Measurements from ENCODE around the gene L1TD1. TPM values are rescaled to one million over a fixed set of nuclear protein-coding genes. Genes with fewer than 3 reads are reported as not detected.

Gene L1TD1
- total and polyA plus RNA-seq, 9 of the 15 experiments (the other 6 are each of a cell fraction or from before 2014, with no cell fraction given): 0.09 TPM; not detected in 8

DNA sequence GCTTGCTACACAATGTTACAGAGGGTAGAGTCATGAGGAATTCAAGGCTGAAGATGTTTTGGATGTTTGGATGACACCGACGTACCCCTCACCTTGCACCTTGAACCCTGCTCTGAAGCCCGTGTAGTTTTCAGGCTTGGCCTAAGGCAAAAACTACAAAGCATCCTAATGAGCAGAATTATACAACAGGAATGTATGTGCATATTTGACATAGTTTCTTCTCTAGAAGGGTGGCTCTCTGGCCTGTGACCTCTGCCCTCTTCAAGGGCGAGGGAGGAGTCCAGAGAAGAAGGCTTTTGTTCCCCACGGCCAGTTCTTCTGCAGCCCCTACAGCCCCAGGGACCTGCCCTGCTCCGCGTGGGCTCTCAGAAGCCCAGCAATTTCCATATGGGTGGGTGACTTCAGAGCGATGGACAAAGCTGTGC, 43.3 kb downstream of the L1TD1 start (continued):
- TF ChIP-seq, protein P1, sequence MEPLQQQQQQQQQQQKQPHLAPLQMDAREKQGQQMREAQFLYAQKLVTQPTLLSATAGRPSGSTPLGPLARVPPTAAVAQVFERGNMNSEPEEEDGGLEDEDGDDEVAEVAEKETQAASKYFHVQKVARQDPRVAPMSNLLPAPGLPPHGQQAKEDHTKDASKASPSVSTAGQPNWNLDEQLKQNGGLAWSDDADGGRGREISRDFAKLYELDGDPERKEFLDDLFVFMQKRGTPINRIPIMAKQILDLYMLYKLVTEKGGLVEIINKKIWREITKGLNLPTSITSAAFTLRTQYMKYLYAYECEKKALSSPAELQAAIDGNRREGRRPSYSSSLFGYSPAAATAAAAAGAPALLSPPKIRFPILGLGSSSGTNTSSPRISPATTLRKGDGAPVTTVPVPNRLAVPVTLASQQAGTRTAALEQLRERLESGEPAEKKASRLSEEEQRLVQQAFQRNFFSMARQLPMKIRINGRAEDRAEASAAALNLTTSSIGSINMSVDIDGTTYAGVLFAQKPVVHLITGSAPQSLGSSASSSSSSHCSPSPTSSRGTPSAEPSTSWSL (CRISPR knock-in tag; IDR thresholded peaks at IDR 0.05; ENCODE audit: borderline replicate concordance): no peak
- TF ChIP-seq, protein P2, sequence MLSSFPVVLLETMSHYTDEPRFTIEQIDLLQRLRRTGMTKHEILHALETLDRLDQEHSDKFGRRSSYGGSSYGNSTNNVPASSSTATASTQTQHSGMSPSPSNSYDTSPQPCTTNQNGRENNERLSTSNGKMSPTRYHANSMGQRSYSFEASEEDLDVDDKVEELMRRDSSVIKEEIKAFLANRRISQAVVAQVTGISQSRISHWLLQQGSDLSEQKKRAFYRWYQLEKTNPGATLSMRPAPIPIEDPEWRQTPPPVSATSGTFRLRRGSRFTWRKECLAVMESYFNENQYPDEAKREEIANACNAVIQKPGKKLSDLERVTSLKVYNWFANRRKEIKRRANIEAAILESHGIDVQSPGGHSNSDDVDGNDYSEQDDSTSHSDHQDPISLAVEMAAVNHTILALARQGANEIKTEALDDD (IDR thresholded peaks at IDR 0.05): no peak
- TF ChIP-seq, protein P3, sequence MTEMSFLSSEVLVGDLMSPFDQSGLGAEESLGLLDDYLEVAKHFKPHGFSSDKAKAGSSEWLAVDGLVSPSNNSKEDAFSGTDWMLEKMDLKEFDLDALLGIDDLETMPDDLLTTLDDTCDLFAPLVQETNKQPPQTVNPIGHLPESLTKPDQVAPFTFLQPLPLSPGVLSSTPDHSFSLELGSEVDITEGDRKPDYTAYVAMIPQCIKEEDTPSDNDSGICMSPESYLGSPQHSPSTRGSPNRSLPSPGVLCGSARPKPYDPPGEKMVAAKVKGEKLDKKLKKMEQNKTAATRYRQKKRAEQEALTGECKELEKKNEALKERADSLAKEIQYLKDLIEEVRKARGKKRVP (CRISPR knock-in tag; IDR thresholded peaks at IDR 0.05): no peak

DNA sequence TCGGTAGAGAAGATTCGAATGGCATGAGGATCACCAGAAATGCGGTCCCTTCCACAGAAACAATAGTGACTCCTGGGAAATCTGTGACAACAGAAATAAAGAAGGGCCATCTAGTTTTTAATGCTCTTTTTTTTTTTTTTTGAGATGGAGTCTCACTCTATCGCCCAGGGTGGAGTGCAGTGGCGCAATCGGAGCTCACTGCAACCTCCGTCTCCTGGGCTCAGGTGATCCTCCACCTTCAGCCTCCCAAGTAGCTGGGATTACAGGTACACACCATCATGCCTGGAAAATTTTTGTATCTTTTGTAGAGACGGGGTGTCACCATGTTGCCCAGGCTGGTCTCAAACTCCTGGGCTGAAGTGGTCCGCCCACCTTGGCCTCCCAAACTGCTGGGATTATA, 43.9 kb downstream of the L1TD1 start:
- H2AFZ ChIP-seq (ENCODE audit: low read depth, low read length): no peak overlapping the region
- H3K4me3 ChIP-seq: no peak overlapping the region
- DNase-seq (ENCODE audit: extremely low read depth in 1 of 4, low spot score in 3 of 4) (no peak), FAIRE-seq (no peak), ATAC-seq (no peak)
- no peaks in the 10 kb centered on the region for H3K36me3 ChIP-seq (ENCODE audit: control insufficient read depth, insufficient read depth, low read length)
- intact Hi-C loops (cut with micrococcal nuclease) (no loop called here), in situ Hi-C loops (cut with MboI) (no loop called here)
- H3K4me2 ChIP-seq (ENCODE audit: insufficient read depth, low read length): no peak overlapping the region
- no TSS peak for BruUV-seq (replicated peaks)
- no peak overlapping the region for H3K9ac ChIP-seq (ENCODE audit: insufficient read depth in 1 of 2, low read depth in 2 of 2, low read length in 2 of 2)
- peaks cover 0 to 20% of the 10 kb centered on the region in 2 experiments; a peak in 1 of 5 replicates for H3K27me3 ChIP-seq (ENCODE audit: control insufficient read depth in 2 of 2, insufficient read depth in 2 of 2, low read length in 2 of 2)
- no peaks in the 10 kb centered on the region for H3K79me2 ChIP-seq (ENCODE audit: control insufficient read depth, insufficient read depth, low read length)
- no peak overlapping the region for H3K27ac ChIP-seq (ENCODE audit: extremely low read depth, low read depth, low read length)
- CTCF ChIA-PET (ENCODE audit: low intra/inter-chr PET ratio): no interaction called here
- H4K20me1 ChIP-seq (replicated peaks; ENCODE audit: control insufficient read depth, insufficient read depth, low read length): 0 out of 2 replicates have a peak, but pooled peaks cover 4% of the 10 kb centered on the region
- no peaks in the 10 kb centered on the region for H3K9me1 ChIP-seq (ENCODE audit: control insufficient read depth, insufficient read depth, low read length)
- POLR2A ChIA-PET: no interaction called here
- H3K9me3 ChIP-seq (replicated peaks; ENCODE audit: control insufficient read depth, insufficient read depth, low read depth, low read length): no peaks in the 10 kb centered on the region
- WGBS (ENCODE audit: insufficient coverage, low coverage, missing lambda C conversion rate): 0% methylated on average over 8 of the region's 9 CpGs
- no peaks in the 10 kb centered on the region for H3K4me1 ChIP-seq (replicated peaks in 1 of 2; ENCODE audit: control insufficient read depth in 2 of 2, insufficient read depth in 2 of 2, low read length in 2 of 2)
- TF ChIP-seq MXI1 (IDR thresholded peaks at IDR 0.05; ENCODE audit: low read depth, low read length) (no peak), HNRNPH1 (optimal IDR thresholded peaks at IDR 0.05; ENCODE audit: low read depth, low read length) (no peak), RHOXF2B (CRISPR knock-in tag; conservative IDR thresholded peaks at IDR 0.05) (no peak), HIVEP1 (CRISPR knock-in tag; IDR thresholded peaks at IDR 0.05) (no peak), GATAD2A (IDR thresholded peaks at IDR 0.05) (no peak), DPF2 (IDR thresholded peaks at IDR 0.05) (no peak), PRMT5 (CRISPR knock-in tag; IDR thresholded peaks at IDR 0.05) (no peak)
- TF ChIP-seq, protein P4, sequence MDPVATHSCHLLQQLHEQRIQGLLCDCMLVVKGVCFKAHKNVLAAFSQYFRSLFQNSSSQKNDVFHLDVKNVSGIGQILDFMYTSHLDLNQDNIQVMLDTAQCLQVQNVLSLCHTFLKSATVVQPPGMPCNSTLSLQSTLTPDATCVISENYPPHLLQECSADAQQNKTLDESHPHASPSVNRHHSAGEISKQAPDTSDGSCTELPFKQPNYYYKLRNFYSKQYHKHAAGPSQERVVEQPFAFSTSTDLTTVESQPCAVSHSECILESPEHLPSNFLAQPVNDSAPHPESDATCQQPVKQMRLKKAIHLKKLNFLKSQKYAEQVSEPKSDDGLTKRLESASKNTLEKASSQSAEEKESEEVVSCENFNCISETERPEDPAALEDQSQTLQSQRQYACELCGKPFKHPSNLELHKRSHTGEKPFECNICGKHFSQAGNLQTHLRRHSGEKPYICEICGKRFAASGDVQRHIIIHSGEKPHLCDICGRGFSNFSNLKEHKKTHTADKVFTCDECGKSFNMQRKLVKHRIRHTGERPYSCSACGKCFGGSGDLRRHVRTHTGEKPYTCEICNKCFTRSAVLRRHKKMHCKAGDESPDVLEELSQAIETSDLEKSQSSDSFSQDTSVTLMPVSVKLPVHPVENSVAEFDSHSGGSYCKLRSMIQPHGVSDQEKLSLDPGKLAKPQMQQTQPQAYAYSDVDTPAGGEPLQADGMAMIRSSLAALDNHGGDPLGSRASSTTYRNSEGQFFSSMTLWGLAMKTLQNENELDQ (CRISPR knock-in tag; IDR thresholded peaks at IDR 0.05; ENCODE audit: borderline replicate concordance): no peak
- TF ChIP-seq, protein P5, sequence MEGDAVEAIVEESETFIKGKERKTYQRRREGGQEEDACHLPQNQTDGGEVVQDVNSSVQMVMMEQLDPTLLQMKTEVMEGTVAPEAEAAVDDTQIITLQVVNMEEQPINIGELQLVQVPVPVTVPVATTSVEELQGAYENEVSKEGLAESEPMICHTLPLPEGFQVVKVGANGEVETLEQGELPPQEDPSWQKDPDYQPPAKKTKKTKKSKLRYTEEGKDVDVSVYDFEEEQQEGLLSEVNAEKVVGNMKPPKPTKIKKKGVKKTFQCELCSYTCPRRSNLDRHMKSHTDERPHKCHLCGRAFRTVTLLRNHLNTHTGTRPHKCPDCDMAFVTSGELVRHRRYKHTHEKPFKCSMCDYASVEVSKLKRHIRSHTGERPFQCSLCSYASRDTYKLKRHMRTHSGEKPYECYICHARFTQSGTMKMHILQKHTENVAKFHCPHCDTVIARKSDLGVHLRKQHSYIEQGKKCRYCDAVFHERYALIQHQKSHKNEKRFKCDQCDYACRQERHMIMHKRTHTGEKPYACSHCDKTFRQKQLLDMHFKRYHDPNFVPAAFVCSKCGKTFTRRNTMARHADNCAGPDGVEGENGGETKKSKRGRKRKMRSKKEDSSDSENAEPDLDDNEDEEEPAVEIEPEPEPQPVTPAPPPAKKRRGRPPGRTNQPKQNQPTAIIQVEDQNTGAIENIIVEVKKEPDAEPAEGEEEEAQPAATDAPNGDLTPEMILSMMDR (IDR thresholded peaks at IDR 0.05 in 2 of 3, conservative IDR thresholded peaks at IDR 0.05 in 1 of 3; ENCODE audit: insufficient read depth in 2 of 3, low read depth in 1 of 3, low read length in 3 of 3): no peak
